Measurements from ENCODE around the gene SEMA6A.
"Not testable (repeated sequence)": the region's sequence is repeated elsewhere in the genome, so short reads cannot be mapped to it uniquely, and the experiment has no call there.

- not testable (repeated sequence) for TF ChIP-seq KAT7 (CRISPR knock-in tag; IDR thresholded peaks at IDR 0.05; ENCODE audit: borderline replicate concordance); IRF1 (CRISPR knock-in tag; IDR thresholded peaks at IDR 0.05); CREM (CRISPR knock-in tag; IDR thresholded peaks at IDR 0.05); CTCF (IDR thresholded peaks at IDR 0.05)
Observed at GRCh38 chr5:116523182-116523581, 51.4 kb downstream of the SEMA6A start.
